Mesothelial cell of epicardium (in vitro differentiated cells): ENCODE results near the gene METRNL. TPM values are rescaled to one million over a fixed set of nuclear protein-coding genes. Genes with fewer than 3 reads are reported as not detected.

Source experiments
- DNase-seq, 2 experiments: peaks; one replicate each; pipeline ENCODE4 v3.0.0; 2021; ENCODE audit warnings: low spot score in 2 of 2; ENCODE audit not compliant: unreplicated experiment in 2 of 2
- H3K27ac Mint-ChIP-seq: 2 replicates; pipeline ENCODE4 v1.8.0; 2021; ENCODE audit warnings: mixed read lengths
- H3K27me3 Mint-ChIP-seq: 2 replicates; pipeline ENCODE4 v1.8.0; 2021; ENCODE audit warnings: low read depth, mixed read lengths
- H3K36me3 Mint-ChIP-seq: 2 replicates; pipeline ENCODE4 v1.8.0; 2021; ENCODE audit warnings: mixed read lengths
- H3K4me1 Mint-ChIP-seq: 2 replicates; pipeline ENCODE4 v1.8.0; 2021; ENCODE audit warnings: mixed read lengths
- H3K4me3 Mint-ChIP-seq: 2 replicates; pipeline ENCODE4 v1.8.0; 2021; ENCODE audit warnings: mild to moderate bottlenecking, moderate library complexity, mixed read lengths
- H3K9me3 Mint-ChIP-seq: 2 replicates; pipeline ENCODE4 v1.8.0; 2021; ENCODE audit warnings: mixed read lengths
- total RNA-seq: library from RNA; stranded (reverse); gene quantifications from 3 replicates; pipeline ENCODE4 v1.2.1, GENCODE V29; 2021
- TF ChIP-seq, protein P1 (sequence below): fragments of 200-600 bp; sonication (generic); IDR thresholded peaks from one replicate; pipeline ENCODE4 v1.5.0; 2021; ENCODE audit warnings: antibody characterized with exemption; ENCODE audit not compliant: unreplicated experiment

METRNL gene
- total RNA-seq, 1 donor from 2014 or later = 106 TPM

- Mint-ChIP-seq H3K9me3 (no peaks in the 10 kb centered on the region), H3K4me1 (peaks cover 45% of the 10 kb centered on the region), H3K27me3 (no peaks in the 10 kb centered on the region), H3K27ac (peak overlapping the region; percentile 97), H3K36me3 (peaks cover 12% of the 10 kb centered on the region), H3K4me3 (no peak overlapping the region)
- TF ChIP-seq, protein P1, sequence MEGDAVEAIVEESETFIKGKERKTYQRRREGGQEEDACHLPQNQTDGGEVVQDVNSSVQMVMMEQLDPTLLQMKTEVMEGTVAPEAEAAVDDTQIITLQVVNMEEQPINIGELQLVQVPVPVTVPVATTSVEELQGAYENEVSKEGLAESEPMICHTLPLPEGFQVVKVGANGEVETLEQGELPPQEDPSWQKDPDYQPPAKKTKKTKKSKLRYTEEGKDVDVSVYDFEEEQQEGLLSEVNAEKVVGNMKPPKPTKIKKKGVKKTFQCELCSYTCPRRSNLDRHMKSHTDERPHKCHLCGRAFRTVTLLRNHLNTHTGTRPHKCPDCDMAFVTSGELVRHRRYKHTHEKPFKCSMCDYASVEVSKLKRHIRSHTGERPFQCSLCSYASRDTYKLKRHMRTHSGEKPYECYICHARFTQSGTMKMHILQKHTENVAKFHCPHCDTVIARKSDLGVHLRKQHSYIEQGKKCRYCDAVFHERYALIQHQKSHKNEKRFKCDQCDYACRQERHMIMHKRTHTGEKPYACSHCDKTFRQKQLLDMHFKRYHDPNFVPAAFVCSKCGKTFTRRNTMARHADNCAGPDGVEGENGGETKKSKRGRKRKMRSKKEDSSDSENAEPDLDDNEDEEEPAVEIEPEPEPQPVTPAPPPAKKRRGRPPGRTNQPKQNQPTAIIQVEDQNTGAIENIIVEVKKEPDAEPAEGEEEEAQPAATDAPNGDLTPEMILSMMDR = no peak
- DNase-seq = no peak
Observed at GRCh38 chr17:83098241-83099085, 19.1 kb downstream of the METRNL start.

- DNase-seq = no peak
- H3K36me3 Mint-ChIP-seq = peaks cover 7% of the 10 kb centered on the region
- TF ChIP-seq, protein P1 = no peak
- H3K9me3 Mint-ChIP-seq = no peaks in the 10 kb centered on the region
- H3K4me3 Mint-ChIP-seq = no peak overlapping the region
- no peaks in the 10 kb centered on the region for H3K27me3 Mint-ChIP-seq
- H3K4me1 Mint-ChIP-seq = peaks cover 49% of the 10 kb centered on the region
- peak overlapping the region; percentile 97 for H3K27ac Mint-ChIP-seq
Observed at GRCh38 chr17:83099086-83099555, 19.7 kb downstream of the METRNL start.

DNA sequence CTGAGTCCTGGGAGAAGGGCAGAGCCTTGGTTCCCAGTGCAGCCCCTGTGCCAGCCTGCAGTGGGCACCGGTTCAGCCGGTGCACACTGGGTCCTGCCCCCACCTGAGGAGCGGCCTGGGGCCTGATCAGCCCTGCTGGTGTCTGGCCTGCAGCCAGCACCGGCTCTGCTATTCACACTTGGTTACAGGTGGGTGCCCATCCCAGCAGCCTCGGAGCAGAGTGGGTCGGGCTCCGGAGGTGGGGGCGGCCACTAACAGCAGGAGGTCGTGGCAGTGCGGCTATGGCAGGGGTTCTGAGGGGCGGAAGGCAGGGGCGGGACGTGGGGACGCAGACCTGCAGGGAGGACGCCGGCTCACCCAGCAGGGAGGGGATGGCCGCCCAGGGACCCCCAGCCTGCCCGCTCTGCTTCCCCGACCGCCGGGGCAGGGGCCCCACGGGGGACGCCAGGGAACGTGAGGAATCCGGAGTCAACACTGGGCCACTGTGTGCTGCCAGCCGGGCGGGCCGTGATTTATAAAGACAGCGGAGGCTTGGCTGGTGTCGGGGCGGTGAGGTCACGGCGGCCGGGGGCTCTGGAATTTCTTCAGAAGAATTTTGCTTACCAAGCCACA lies 20.3 kb downstream of the METRNL start:
- H3K36me3 Mint-ChIP-seq = peaks cover 7% of the 10 kb centered on the region
- no peaks in the 10 kb centered on the region for H3K9me3 Mint-ChIP-seq
- peaks cover 54% of the 10 kb centered on the region for H3K4me1 Mint-ChIP-seq
- peak overlapping the region; percentile 97 for H3K27ac Mint-ChIP-seq
- peak overlapping the region; percentile 50 for H3K4me3 Mint-ChIP-seq
- DNase-seq = peak in 1 of 2 experiments; percentile 83
- TF ChIP-seq, protein P1 = no peak
- no peaks in the 10 kb centered on the region for H3K27me3 Mint-ChIP-seq

DNA sequence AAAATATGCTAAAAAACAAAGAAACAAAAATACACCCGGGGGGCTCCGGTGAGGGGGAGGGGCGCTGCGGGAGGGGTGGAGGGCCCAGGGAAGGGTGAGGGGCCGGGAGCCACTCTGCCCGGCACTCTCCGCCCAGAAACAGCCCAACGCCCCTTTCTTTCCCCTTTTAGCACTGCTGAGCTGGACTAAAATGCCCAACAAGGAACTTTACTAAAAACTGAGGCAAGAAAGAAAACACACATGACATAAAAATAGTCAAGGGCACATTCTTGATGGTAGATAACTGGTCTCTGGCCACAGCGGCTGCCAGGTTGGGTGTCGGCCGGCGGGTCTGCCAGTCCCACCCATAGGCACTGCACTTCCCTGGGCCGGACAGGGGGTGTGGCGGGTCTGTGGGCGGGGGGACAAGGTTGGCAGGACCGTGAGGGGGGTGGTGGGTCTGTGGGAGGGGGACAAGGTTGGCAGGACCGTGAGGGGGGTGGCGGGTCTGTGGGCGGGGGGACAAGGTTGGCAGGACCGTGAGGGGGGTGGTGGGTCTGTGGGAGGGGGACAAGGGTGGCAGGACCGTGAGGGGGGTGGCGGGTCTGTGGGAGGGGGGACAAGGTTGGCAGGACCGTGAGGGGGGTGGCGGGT lies 20.9 kb downstream of the METRNL start:
- DNase-seq = no peak
- Mint-ChIP-seq H3K27ac (peak overlapping the region; percentile 97), H3K9me3 (no peaks in the 10 kb centered on the region), H3K27me3 (no peaks in the 10 kb centered on the region), H3K36me3 (peaks cover 5% of the 10 kb centered on the region), H3K4me1 (peaks cover 60% of the 10 kb centered on the region), H3K4me3 (peak overlapping the region; percentile 50)
- TF ChIP-seq, protein P1 = no peak

DNA sequence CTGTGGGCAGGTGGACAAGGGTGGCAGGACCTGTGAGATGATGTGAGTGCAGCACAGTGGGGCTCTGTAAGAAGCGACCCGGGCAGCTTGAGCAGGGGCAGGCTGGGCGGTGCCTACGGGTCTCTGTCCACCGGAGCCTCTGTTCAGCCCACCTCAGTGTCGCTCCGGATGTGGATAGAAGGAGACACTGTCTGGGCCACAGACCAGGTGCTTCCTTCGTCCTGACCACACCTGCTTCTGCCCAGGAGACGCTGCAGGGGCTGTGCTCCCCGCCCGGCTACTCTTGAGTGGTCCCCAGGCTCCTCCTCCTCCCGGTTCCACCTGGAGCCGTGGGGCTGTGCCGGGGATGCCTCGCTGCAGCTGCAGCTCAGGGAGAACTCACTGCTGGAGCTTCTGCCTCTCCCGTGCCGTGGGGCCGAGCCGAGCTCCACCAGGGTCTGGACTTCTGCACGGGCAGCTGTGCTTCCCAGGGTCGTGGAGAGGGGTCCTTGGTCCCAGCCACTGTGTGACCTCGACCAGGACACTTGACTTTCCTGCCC lies 21.5 kb downstream of the METRNL start:
- Mint-ChIP-seq H3K4me1 (peaks cover 64% of the 10 kb centered on the region), H3K9me3 (no peaks in the 10 kb centered on the region), H3K27me3 (no peaks in the 10 kb centered on the region), H3K4me3 (peak overlapping the region; percentile 28), H3K36me3 (peaks cover under 1% of the 10 kb centered on the region), H3K27ac (peak overlapping the region; percentile 91)
- TF ChIP-seq, protein P1 = no peak
- no peak for DNase-seq
